Smooth muscle cell (in vitro differentiated cells): ENCODE measurements around the gene PREX1. TPM values are rescaled to one million over a fixed set of nuclear protein-coding genes. Genes with fewer than 3 reads are reported as not detected.

Source experiments
- DNase-seq: peaks from one replicate; lab custom pipeline; 2025; ENCODE audit not compliant: unreplicated experiment; lab: John Stamatoyannopoulos, UW
- H2AFZ ChIP-seq: fragments of 200-600 bp; sonication (generic); 2 replicates; pipeline ENCODE4 v1.6.0; 2016; ENCODE audit warnings: antibody characterized with exemption, low read depth, mild to moderate bottlenecking
- H3F3A ChIP-seq: fragments of 200-600 bp; sonication (generic); 2 replicates; pipeline ENCODE4 v1.6.0; 2017; ENCODE audit warnings: antibody characterized with exemption, low read depth
- H3K27ac ChIP-seq: fragments of 200-600 bp; sonication (generic); 2 replicates; pipeline ENCODE4 v1.5.1; 2016; ENCODE audit warnings: low read depth, mild to moderate bottlenecking
- H3K27me3 ChIP-seq: fragments of 200-600 bp; sonication (generic); 2 replicates; pipeline ENCODE4 v1.6.1; 2016; ENCODE audit warnings: low read depth, mild to moderate bottlenecking
- H3K36me3 ChIP-seq: fragments of 200-600 bp; sonication (generic); 2 replicates; pipeline ENCODE4 v1.5.1; 2016; ENCODE audit warnings: low read depth
- H3K4me1 ChIP-seq: fragments of 200-600 bp; sonication (generic); 2 replicates; pipeline ENCODE4 v1.5.1; 2016; ENCODE audit warnings: low read depth
- H3K4me2 ChIP-seq: fragments of 200-600 bp; sonication (generic); 2 replicates; pipeline ENCODE4 v1.6.0; 2016; ENCODE audit warnings: mild to moderate bottlenecking
- H3K4me3 ChIP-seq: fragments of 200-600 bp; sonication (generic); 2 replicates; pipeline ENCODE4 v1.5.1; 2016; ENCODE audit warnings: mild to moderate bottlenecking
- H3K79me2 ChIP-seq: fragments of 200-600 bp; sonication (generic); 2 replicates; pipeline ENCODE4 v1.6.0; 2016; ENCODE audit warnings: low read depth, mild to moderate bottlenecking
- H3K9ac ChIP-seq: fragments of 200-600 bp; sonication (generic); 2 replicates; pipeline ENCODE4 v1.6.0; 2016; ENCODE audit warnings: low read depth
- H3K9me3 ChIP-seq: fragments of 200-600 bp; sonication (generic); replicated peaks from 2 replicates; pipeline ENCODE4 v1.5.1; 2016; ENCODE audit warnings: low read depth
- H4K20me1 ChIP-seq: fragments of 200-600 bp; sonication (generic); 2 replicates; pipeline ENCODE4 v1.6.0; 2016; ENCODE audit warnings: low read depth
- WGBS: methylation state at CpG from one replicate; pipeline ENCODE4 v1.1.7; 2016; ENCODE audit warnings: low lambda C conversion rate; 5-methylcytosine and 5-hydroxymethylcytosine counted together
- polyA plus RNA-seq: library from polyadenylated mRNA; unstranded; fragments of >200 nt; fragmentation: Nextera tagmentation; extraction: Ambion mirVana; gene quantifications from 2 replicates; pipeline ENCODE4 v1.2.1, GENCODE V29; 2016
- total RNA-seq: library from RNA; depleted of rRNA; stranded (reverse); fragments of >200 nt; gene quantifications from 2 replicates; pipeline ENCODE4 v1.2.3, GENCODE V29; 2014
- TF ChIP-seq, protein P1 (sequence below): fragments of 200-600 bp; sonication (generic); IDR thresholded peaks from 2 replicates; pipeline ENCODE4 v1.5.1; 2017; ENCODE audit warnings: borderline replicate concordance, mild to moderate bottlenecking, antibody characterized with exemption; ENCODE audit not compliant: insufficient read depth, poor library complexity, severe bottlenecking

The PREX1 gene
- total and polyA plus RNA-seq, 2 experiments from 2014 or later = 0.04 to 0.30 TPM

DNA sequence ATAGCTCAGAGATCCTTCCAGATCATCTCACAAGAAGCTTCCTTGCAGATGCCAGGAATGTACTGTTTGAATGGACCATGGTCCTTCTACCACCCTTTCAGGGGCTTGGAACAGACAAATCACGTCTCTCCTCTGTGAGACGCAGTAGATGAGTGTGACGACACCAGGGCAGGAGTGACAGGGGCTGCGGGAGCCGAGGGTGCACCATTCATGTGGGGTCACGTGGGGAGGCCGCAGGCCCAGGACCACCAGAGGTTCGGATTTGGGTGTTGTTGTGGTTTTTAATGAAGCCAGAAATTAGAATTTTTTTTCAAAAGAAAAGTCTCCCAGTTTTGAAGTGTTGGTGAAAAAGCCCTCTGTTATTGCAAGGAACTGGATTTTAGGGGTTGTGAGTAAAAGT, 79.2 kb downstream of the PREX1 start:
- no peaks in the 10 kb centered on the region for H3F3A ChIP-seq
- no peak overlapping the region for H3K4me3 ChIP-seq
- H3K79me2 ChIP-seq = no peaks in the 10 kb centered on the region
- no peaks in the 10 kb centered on the region for H4K20me1 ChIP-seq
- TF ChIP-seq, protein P1, sequence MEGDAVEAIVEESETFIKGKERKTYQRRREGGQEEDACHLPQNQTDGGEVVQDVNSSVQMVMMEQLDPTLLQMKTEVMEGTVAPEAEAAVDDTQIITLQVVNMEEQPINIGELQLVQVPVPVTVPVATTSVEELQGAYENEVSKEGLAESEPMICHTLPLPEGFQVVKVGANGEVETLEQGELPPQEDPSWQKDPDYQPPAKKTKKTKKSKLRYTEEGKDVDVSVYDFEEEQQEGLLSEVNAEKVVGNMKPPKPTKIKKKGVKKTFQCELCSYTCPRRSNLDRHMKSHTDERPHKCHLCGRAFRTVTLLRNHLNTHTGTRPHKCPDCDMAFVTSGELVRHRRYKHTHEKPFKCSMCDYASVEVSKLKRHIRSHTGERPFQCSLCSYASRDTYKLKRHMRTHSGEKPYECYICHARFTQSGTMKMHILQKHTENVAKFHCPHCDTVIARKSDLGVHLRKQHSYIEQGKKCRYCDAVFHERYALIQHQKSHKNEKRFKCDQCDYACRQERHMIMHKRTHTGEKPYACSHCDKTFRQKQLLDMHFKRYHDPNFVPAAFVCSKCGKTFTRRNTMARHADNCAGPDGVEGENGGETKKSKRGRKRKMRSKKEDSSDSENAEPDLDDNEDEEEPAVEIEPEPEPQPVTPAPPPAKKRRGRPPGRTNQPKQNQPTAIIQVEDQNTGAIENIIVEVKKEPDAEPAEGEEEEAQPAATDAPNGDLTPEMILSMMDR = no peak
- H3K27ac ChIP-seq = no peak overlapping the region
- WGBS = 95% methylated on average over 8 of the region's 8 CpGs
- H3K9ac ChIP-seq = no peak overlapping the region
- no peaks in the 10 kb centered on the region for H3K27me3 ChIP-seq
- no peak overlapping the region for H3K4me2 ChIP-seq
- H3K36me3 ChIP-seq = no peaks in the 10 kb centered on the region
- H3K4me1 ChIP-seq = peaks cover 6% of the 10 kb centered on the region
- H3K9me3 ChIP-seq = no peaks in the 10 kb centered on the region
- H2AFZ ChIP-seq = no peak overlapping the region
- DNase-seq = no peak

DNA sequence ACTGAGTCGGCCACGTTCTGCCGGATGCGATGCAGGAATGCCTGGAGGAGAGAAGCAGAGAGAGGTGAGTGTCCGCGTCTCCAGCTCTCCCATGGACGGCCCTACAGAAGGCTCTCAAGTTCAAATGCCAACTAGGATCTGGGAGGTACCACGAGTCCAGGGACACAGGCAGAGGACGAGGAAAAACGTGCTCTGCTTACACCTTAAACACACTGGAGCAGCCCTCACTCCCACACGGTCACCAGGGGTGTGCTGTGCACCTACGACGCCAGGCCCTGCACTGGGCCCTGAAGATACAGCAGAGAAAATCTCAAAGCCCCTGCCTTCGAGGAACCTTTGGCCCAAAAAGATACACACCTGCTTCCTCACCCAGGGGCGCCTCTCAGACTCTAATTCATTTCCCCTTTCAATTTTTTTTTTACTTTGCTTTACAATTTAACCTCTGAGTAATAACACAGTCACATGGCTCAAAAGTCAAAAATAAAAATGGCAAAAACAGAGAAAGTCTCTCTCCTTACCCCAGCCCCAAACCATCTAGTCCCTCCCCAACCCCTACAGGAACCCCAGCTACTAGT, 79.9 kb downstream of the PREX1 start:
- Histone ChIP-seq H3K79me2 (no peaks in the 10 kb centered on the region), H3F3A (no peaks in the 10 kb centered on the region), H3K36me3 (no peaks in the 10 kb centered on the region), H3K9me3 (no peaks in the 10 kb centered on the region), H3K27ac (no peak overlapping the region), H3K4me3 (no peak overlapping the region), H3K9ac (no peak overlapping the region), H3K4me2 (no peak overlapping the region), H3K27me3 (no peaks in the 10 kb centered on the region), H2AFZ (no peak overlapping the region), H3K4me1 (peaks cover 6% of the 10 kb centered on the region), H4K20me1 (no peaks in the 10 kb centered on the region)
- DNase-seq = no peak
- 86% methylated on average over 15 of the region's 15 CpGs for WGBS
- TF ChIP-seq, protein P1 = no peak

DNA sequence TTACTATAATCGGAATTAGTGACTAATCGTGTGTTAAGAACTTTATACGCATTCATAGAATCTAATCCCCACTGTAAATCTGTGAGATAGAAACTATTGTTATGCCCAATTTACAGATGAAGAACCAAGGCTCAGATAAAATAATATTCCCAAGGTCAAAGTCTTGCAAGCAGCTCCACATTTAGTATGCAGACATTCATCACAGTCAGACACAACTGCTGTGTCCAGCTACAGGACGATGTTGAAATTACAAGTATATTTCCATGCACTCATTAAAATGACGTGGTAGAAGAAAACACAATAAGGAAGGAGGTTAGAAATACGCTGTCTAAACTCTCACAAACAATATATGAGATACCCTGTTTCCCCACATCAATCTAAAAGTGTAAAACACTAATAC, 82.5 kb downstream of the PREX1 start:
- Histone ChIP-seq H4K20me1 (no peaks in the 10 kb centered on the region), H3K36me3 (no peaks in the 10 kb centered on the region), H3K9me3 (no peaks in the 10 kb centered on the region), H3K4me3 (no peak overlapping the region), H3K4me1 (no peaks in the 10 kb centered on the region), H3K4me2 (no peak overlapping the region), H3F3A (no peaks in the 10 kb centered on the region), H3K9ac (no peak overlapping the region), H2AFZ (no peak overlapping the region), H3K27ac (no peak overlapping the region), H3K79me2 (no peaks in the 10 kb centered on the region), H3K27me3 (no peaks in the 10 kb centered on the region)
- 90% methylated on average over 6 of the region's 6 CpGs for WGBS
- DNase-seq = no peak
- TF ChIP-seq, protein P1 = no peak

DNA sequence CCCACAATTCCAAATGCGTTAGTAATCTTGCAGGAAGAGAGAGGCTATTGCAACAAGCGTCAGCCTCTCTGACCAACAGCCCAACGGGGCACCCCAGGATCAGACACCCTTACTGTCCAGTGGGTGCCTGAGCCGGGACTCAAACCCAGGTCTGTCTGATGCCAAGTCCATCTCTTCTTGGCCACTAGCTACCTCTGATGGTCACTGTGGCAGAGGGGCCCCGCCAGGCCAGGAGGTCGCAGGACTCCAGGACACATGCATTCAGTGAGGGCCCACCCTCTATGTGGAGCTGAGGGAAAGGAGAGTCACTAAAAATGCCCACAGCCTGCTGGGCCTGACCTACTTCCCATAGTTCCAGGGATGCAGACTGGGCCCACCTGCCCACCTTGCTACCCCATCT, 83.3 kb downstream of the PREX1 start:
- 96% methylated on average over 6 of the region's 6 CpGs for WGBS
- TF ChIP-seq, protein P1 = no peak

More for the DNA sequence above, 83.3 kb downstream of the PREX1 start:
- no peaks in the 10 kb centered on the region for H3K9me3 ChIP-seq
- H3K79me2 ChIP-seq = no peaks in the 10 kb centered on the region
- no peaks in the 10 kb centered on the region for H3K4me1 ChIP-seq
- no peak overlapping the region for H2AFZ ChIP-seq
- H3K4me3 ChIP-seq = no peak overlapping the region
- no peaks in the 10 kb centered on the region for H3F3A ChIP-seq
- H3K9ac ChIP-seq = no peak overlapping the region
- DNase-seq = no peak
- H3K4me2 ChIP-seq = no peak overlapping the region
- H4K20me1 ChIP-seq = no peaks in the 10 kb centered on the region
- H3K27me3 ChIP-seq = no peaks in the 10 kb centered on the region
- no peak overlapping the region for H3K27ac ChIP-seq
- H3K36me3 ChIP-seq = no peaks in the 10 kb centered on the region
